ENCODE results near the gene DIABLO.

GRCh38 chr12:122190842-122191668 lies 34.8 kb downstream of the DIABLO start:
- TF ChIP-seq CTCF (IDR thresholded peaks at IDR 0.05; ENCODE audit: low read depth, low read length) (peak; percentile 88), EZH2phosphoT487 (IDR thresholded peaks at IDR 0.05; ENCODE audit: low read depth) (no peak)

Measured in OCI-LY3 (cell line).